GM12878 (cell line): ENCODE results near the gene ANO6. TPM values are rescaled to one million over a fixed set of nuclear protein-coding genes. Genes with fewer than 3 reads are reported as not detected.

Source experiments
- ATAC-seq: fragments of 200-7000 bp; cut with Tn5 transposase; 3 replicates; pipeline ENCODE4 v1.9.1; 2020; ENCODE audit warnings: mild to moderate bottlenecking, moderate library complexity
- BruUV-seq: library from RNA; stranded (reverse); fragments of 400-500 nt; replicated peaks from 2 replicates; lab custom pipeline; 2021; lab: Mats Ljungman, UMichigan
- CTCF ChIA-PET: fragments of 300-600 bp; sonication (Branson Sonifier 250); formaldehyde crosslinking; extraction: SDS; loops from one replicate; lab custom pipeline; 2021; ENCODE audit warnings: inconsistent platforms; lab: Yijun Ruan, JAX
- POLR2A ChIA-PET: fragments of 350-600 bp; formaldehyde crosslinking; extraction: SDS; loops from one replicate; lab custom pipeline; 2021; ENCODE audit warnings: inconsistent platforms; lab: Charles Lee
- RAD21 ChIA-PET: fragments of 300-600 bp; sonication (Branson Sonifier 250); formaldehyde crosslinking; loops from one replicate; lab custom pipeline; 2023; ENCODE audit warnings: antibody characterized with exemption; ENCODE audit not compliant: unreplicated experiment; lab: Charles Lee
- SMC1A ChIA-PET: fragments of 300-600 bp; sonication (Branson Sonifier 250); formaldehyde crosslinking; loops from one replicate; lab custom pipeline; 2023; ENCODE audit not compliant: unreplicated experiment, uncharacterized antibody; lab: Charles Lee
- DNase-seq: peaks from one replicate; pipeline ENCODE4 v3.0.0-alpha.2; 2011; ENCODE audit warnings: low read depth, low spot score
- FAIRE-seq: peaks from 3 replicates; lab custom pipeline; 2011; peaks lifted over from hg19 to GRCh38; lab: Jason Lieb, UNC
- H2AFZ ChIP-seq: 2 replicates; pipeline ENCODE4 v1.6.0; 2011; ENCODE audit warnings: low read depth, low read length, control low read depth; ENCODE audit not compliant: control insufficient read depth
- H3K27ac ChIP-seq: 2 replicates; pipeline ENCODE4 v1.5.1; 2011; ENCODE audit warnings: control low read depth; ENCODE audit not compliant: control insufficient read depth, insufficient read depth
- H3K27me3 ChIP-seq, 2 experiments: replicated peaks in 1 of 2; 2 replicates each; pipeline versions ENCODE4 v1.6.0 to v1.6.1; 2011; ENCODE audit warnings: low read length in 1 of 2; ENCODE audit not compliant: control insufficient read depth in 2 of 2, insufficient read depth in 2 of 2
- H3K36me3 ChIP-seq, 2 experiments: 2 replicates each; pipeline ENCODE4 v1.5.1; 2011; ENCODE audit warnings: low read length in 1 of 2; ENCODE audit not compliant: control insufficient read depth in 2 of 2, insufficient read depth in 2 of 2
- H3K4me1 ChIP-seq: 2 replicates; pipeline ENCODE4 v1.6.1; 2011; ENCODE audit warnings: mild to moderate bottlenecking, low read length, moderate library complexity, mixed read lengths; ENCODE audit not compliant: control insufficient read depth, insufficient read depth
- H3K4me2 ChIP-seq: 2 replicates; pipeline ENCODE4 v1.6.0; 2011; ENCODE audit warnings: control low read depth; ENCODE audit not compliant: control insufficient read depth, insufficient read depth
- H3K4me3 ChIP-seq: fragments of 200-600 bp; sonication (generic); 2 replicates; pipeline ENCODE4 v1.5.1; 2016
- H3K79me2 ChIP-seq: 2 replicates; pipeline ENCODE4 v1.6.0; 2011; ENCODE audit warnings: low read length; ENCODE audit not compliant: control insufficient read depth, insufficient read depth
- H3K9ac ChIP-seq: 2 replicates; pipeline ENCODE4 v1.8.0; 2011; ENCODE audit warnings: low read length, control low read depth, mixed read lengths; ENCODE audit not compliant: control insufficient read depth, insufficient read depth
- H3K9me3 ChIP-seq: replicated peaks from 3 replicates; pipeline ENCODE4 v1.5.1; 2011; ENCODE audit warnings: mild to moderate bottlenecking, low read length; ENCODE audit not compliant: control insufficient read depth, insufficient read depth
- H4K20me1 ChIP-seq: 2 replicates; pipeline ENCODE4 v1.6.0; 2011; ENCODE audit not compliant: control insufficient read depth, insufficient read depth
- CBX5 ChIP-seq: sonication (generic); IDR thresholded peaks from 2 replicates; pipeline ENCODE4 v1.6.1; 2016; ENCODE audit warnings: low read depth, moderate library complexity, mild to moderate bottlenecking, inconsistent platforms
- CHD1 ChIP-seq: IDR thresholded peaks from 2 replicates; pipeline ENCODE4 v1.6.1; 2012; ENCODE audit warnings: low read depth, low read length, improper control_type of control experiment
- FOXK2 ChIP-seq: fragments of 450-650 bp; IDR thresholded peaks from 2 replicates; pipeline ENCODE4 v1.6.1; 2017; ENCODE audit warnings: mild to moderate bottlenecking, moderate library complexity
- IKZF1 ChIP-seq: fragments of 450-650 bp; conservative IDR thresholded peaks from 2 replicates; pipeline ENCODE4 v1.6.1; 2017; ENCODE audit warnings: antibody characterized with exemption, mild to moderate bottlenecking
- KAT2A ChIP-seq: conservative IDR thresholded peaks from 2 replicates; pipeline ENCODE4 v1.6.1; 2011; ENCODE audit warnings: low read depth, low read length; ENCODE audit not compliant: control insufficient read depth
- KDM1A ChIP-seq: fragments of 200-600 bp; sonication (generic); IDR thresholded peaks from 2 replicates; pipeline ENCODE4 v1.6.1; 2016; ENCODE audit warnings: borderline replicate concordance
- POLR2AphosphoS5 ChIP-seq: IDR thresholded peaks from 2 replicates; pipeline ENCODE4 v1.6.1; 2011; ENCODE audit warnings: mild to moderate bottlenecking, low read length, inconsistent platforms
- SUPT20H ChIP-seq: IDR thresholded peaks from 2 replicates; pipeline ENCODE4 v1.6.1; 2011; ENCODE audit warnings: low read depth, mild to moderate bottlenecking, low read length, moderate library complexity, borderline replicate concordance; ENCODE audit not compliant: control insufficient read depth
- ZBED1 ChIP-seq: IDR thresholded peaks from 2 replicates; pipeline ENCODE4 v1.6.1; 2016; ENCODE audit warnings: borderline replicate concordance
- WGBS: methylation state at CpG from one replicate; pipeline ENCODE4 v1.1.6; 2016; ENCODE audit warnings: low lambda C conversion rate; ENCODE audit not compliant: insufficient replicate concordance, insufficient coverage; ENCODE audit errors: missing lambda C conversion rate; 5-methylcytosine and 5-hydroxymethylcytosine counted together
- in situ Hi-C: fragments of 300-500 bp; cut with MboI; formaldehyde crosslinking; loops from 9 replicates; pipeline ENCODE4 v1.14.3; 2018; ENCODE audit warnings: mixed read lengths
- intact Hi-C: fragments of 100-400 bp; cut with micrococcal nuclease; formaldehyde crosslinking; loops from one replicate; pipeline ENCODE4 v1.14.2; 2022; ENCODE audit not compliant: unreplicated experiment
- polyA plus RNA-seq, 11 experiments: library from polyadenylated mRNA; depleted of rRNA in 4 of 11; unstranded in 6 of 11; stranded (reverse) in 5 of 11; fragments of >200 nt; fragmentation: Nextera tagmentation in 4 of 11; fragmentation: Illumina TruSeq in 1 of 11; extraction: Ambion mirVana in 4 of 11; extraction: Trizol in 1 of 11; gene quantifications; 1 replicate in 1 of 11; 2 replicates in 10 of 11; pipeline versions ENCODE4 v1.2.1 to v1.2.3, GENCODE V29; 2011 to 2016; ENCODE audit warnings: inconsistent platforms in 2 of 11, missing spikeins in 2 of 11, low read depth in 1 of 11
- total RNA-seq, 4 experiments: library from RNA; depleted of rRNA in 3 of 4; stranded (reverse); fragments of >200 nt in 3 of 4; fragmentation: Illumina TruSeq in 1 of 4; extraction: Trizol in 1 of 4; gene quantifications; 2 replicates each; pipeline versions ENCODE4 v1.2.1 to v1.2.3, GENCODE V29; 2013 to 2021

The ANO6 gene
- total and polyA plus RNA-seq, 10 of the 15 experiments (the other 5 are each of a cell fraction or from before 2014, with no cell fraction given), result 4.6 to 30.3 (median 26.0) TPM

DNA sequence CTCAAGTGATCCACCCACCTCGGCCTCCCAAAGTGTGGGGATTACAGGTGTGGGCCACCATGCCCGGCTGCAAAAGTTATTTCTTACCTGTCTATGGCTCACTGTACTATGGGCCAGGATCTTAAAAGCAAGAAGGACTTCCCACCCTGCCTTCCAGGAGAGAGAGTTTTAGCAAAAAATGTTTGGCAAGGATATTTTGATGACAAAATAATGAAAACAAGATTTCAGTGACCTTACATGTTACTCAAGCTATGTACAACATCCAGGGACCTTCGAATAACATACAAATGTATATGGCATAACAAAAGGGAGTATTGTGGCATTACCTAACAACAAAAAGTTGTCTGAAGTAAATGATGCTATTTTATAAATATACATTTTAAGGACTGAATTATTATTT is 55.1 kb downstream of the ANO6 start:
- Histone ChIP-seq H3K4me2 (no peak overlapping the region), H3K9me3 (no peaks in the 10 kb centered on the region), H3K27ac (no peak overlapping the region), H4K20me1 (peaks cover 3% of the 10 kb centered on the region; the same call in 1 of the 2 replicates), H3K4me3 (no peak overlapping the region), H3K9ac (no peak overlapping the region), H2AFZ (no peak overlapping the region), H3K79me2 (peaks cover 10% of the 10 kb centered on the region), H3K27me3 (no peaks in the 10 kb centered on the region), H3K4me1 (peaks cover 8% of the 10 kb centered on the region), H3K36me3 (peaks cover 0 to 2% of the 10 kb centered on the region in 2 experiments; a peak in 1 of 4 replicates)
- WGBS, result 94% methylated on average over 3 of the region's 3 CpGs
- no peak for DNase-seq
- BruUV-seq, result no TSS peak
- intact Hi-C loops (no loop called here), in situ Hi-C loops (no loop called here)
- ATAC-seq, result no peak
- ChIA-PET SMC1A (interaction anchor here (1.2 kb wide), 1 partner anchor 21 kb away, joined by 3 read pairs; no protein-coding TSS in a partner anchor), CTCF (interaction anchor here (0.9 to 1.5 kb wide), 2 partner anchors 71 to 100 kb away, joined by 5 read pairs; no protein-coding TSS in a partner anchor), POLR2A (no interaction called here), RAD21 (no interaction called here)
- no peak for FAIRE-seq
- TF ChIP-seq ZBED1 (no peak), KDM1A (no peak), FOXK2 (no peak), CBX5 (no peak), SUPT20H (no peak), POLR2AphosphoS5 (no peak), CHD1 (no peak), KAT2A (no peak), IKZF1 (no peak)
